HG03175 (cell line): ENCODE measurements around the gene COPG2.
"Not testable (repeated sequence)": the region's sequence is repeated elsewhere in the genome, so short reads cannot be mapped to it uniquely, and the experiment has no call there.

Source experiments
- ATAC-seq: cut with Tn5 transposase; IDR thresholded peaks from one replicate; pipeline ENCODE4 v1.9.1; 2021; ENCODE audit warnings: mild to moderate bottlenecking, moderate library complexity; ENCODE audit not compliant: unreplicated experiment

COPG2 gene, protein sequence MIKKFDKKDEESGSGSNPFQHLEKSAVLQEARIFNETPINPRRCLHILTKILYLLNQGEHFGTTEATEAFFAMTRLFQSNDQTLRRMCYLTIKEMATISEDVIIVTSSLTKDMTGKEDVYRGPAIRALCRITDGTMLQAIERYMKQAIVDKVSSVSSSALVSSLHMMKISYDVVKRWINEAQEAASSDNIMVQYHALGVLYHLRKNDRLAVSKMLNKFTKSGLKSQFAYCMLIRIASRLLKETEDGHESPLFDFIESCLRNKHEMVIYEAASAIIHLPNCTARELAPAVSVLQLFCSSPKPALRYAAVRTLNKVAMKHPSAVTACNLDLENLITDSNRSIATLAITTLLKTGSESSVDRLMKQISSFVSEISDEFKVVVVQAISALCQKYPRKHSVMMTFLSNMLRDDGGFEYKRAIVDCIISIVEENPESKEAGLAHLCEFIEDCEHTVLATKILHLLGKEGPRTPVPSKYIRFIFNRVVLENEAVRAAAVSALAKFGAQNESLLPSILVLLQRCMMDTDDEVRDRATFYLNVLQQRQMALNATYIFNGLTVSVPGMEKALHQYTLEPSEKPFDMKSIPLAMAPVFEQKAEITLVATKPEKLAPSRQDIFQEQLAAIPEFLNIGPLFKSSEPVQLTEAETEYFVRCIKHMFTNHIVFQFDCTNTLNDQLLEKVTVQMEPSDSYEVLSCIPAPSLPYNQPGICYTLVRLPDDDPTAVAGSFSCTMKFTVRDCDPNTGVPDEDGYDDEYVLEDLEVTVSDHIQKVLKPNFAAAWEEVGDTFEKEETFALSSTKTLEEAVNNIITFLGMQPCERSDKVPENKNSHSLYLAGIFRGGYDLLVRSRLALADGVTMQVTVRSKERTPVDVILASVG

DNA sequence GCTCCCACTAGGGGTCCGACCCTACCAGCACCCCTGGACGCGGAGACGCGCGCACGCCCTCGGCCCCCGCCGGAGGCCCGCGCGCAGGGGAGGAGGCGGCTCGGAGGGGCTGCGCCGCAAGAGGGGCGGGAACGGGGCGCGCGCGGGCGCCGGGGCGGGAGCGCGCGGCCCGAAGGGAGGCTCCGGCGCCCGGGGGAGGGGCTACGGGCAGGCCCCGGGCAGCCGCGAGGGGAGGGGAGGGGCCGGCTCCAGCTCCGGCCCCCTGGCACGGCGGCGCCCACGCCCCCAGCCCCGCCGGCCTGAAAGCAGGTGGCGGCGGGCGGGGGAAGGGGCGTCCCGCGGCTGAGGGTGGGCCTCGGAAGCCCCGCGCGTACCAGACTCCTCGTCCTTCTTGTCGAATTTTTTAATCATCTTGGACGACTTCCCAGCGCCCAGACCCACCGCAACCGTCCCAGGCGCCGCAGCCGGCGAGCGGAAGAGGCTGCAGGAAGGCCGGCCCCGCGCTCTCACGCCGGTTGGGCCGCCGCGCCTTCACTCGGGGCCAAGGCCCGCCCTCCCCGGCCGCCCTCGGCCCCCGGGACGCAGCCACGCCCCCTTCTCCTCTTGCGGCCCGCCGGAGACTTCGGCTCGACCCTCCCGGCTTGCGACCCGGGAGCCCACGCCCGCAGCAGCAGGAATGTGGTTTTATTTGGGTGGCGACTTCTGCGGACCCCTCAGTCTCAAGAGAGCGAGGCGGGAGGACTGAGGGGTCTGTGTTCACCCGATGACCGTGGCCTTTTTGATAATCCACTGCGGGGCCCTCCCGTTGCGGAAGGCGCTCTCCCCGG lies at the start of gene COPG2:
TSS of gene COPG2 (minus strand) at position 491 of the 827 bp plus-strand sequence. CDS start at position 411, 80 bp downstream.
- peak; percentile 94 for ATAC-seq

DNA sequence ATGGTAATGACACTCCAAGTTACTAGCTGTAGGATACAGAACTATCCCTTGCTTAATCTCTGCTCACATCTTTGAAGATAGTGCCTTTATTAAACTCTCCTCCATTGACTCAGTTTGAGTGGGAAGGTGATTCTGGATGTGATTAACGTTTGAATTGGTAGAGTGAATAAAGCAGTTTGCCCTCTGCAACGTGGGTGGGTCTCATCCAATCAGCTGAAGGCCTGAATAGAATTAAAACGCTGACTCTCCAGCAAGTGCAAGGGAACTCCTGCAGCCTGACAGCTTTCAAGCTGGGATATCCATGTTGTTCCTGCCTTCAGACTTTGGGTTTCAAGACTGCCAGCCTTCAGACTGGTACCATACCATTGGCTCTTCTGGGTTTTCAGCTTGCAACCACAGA lies 43.9 kb upstream of the COPG2 start:
- no peak for ATAC-seq

DNA sequence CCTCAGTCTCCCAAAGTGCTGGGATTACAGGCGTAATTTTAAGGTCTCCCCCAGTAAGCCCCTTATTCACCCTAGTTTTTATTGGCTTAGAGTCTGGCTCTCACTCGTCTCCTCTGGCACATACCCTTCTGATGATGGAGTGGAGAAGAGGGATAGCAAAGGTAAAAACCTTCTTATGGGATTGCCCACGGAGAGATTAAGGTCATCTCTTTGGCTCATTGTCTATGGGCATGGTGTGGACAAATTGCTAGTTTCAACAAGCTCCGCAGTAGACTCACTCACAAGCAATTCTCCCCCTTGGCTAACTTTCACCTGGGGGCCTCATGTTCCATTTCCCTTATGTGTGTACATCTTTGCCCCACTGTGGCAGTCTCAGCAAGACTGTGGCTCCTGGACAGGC lies 40.2 kb upstream of the COPG2 start:
- no peak for ATAC-seq

DNA sequence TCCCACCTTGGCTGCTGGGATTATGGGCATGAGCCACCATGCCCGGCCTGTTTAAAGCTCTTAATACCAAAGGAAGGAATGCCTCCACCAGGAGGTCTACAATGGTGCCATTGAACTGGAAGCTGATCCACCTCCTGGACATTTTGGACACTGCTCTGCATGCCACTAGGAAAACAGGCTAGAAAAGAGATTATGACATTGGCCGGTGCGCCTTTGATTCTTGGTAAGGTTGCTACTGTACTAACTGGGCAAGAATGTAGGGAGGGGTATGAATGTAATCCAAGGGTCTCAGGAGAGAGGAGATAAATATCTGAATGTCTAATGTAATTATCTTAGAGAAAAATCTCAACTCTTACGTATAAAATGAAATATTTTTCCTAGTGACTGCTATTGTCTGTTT lies 39.5 kb upstream of the COPG2 start:
- ATAC-seq = no peak

DNA sequence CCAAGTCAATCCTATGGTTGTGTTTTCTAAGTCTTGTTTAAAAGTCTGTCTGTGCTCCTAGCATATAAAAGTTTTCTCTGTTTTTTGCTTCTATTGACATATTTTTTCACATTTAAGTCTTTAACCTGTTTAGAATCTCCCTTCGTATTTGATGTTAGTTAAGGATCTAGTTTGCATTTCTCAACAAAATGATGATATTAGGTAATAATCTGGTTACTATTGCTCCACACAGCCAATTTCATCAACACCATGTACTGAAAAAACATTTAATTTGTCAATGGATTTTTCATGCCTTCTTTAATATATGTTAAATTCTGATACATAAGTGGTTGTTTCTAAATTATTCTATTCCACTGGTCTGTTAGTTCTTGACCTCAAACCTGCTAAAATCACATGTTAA lies 35.3 kb upstream of the COPG2 start:
- ATAC-seq = no peak

DNA sequence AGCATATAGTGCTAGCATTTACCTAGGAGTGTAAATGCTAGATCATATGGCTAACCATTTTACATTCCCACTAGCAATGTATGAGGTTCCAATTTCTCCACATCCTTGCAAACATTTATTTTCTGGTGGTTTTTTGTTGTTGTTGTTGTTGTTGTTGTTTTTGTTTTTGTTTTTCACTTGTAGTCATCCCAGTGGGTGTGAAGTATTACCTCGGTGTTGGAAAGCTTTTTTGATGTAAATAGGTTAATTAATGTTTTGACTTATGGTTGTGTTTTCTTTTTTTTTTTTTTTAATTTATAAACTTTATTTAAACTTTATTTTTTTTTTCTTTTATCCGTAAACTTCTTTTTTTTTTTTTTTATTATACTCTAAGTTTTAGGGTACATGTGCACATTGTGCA lies 33.1 kb upstream of the COPG2 start:
- no peak for ATAC-seq

DNA sequence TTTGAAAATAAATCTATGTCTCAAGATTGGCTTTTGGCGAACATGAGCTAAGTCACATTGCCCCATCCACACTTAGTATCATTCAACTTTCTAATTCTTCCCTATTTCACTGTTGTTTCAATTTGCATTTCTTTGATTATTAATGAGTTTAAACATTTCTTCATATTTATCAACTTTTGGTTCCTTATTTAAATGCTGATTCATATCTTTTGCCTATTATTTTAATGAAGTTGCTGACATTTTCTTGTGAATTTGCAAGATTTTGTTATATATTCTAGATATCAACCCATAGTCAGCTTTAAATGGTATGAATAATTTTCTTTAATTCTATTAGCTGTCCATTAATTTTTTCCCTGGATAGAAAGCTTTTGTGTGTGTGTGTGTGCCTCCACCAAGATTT lies 32.2 kb upstream of the COPG2 start:
- ATAC-seq = no peak

DNA sequence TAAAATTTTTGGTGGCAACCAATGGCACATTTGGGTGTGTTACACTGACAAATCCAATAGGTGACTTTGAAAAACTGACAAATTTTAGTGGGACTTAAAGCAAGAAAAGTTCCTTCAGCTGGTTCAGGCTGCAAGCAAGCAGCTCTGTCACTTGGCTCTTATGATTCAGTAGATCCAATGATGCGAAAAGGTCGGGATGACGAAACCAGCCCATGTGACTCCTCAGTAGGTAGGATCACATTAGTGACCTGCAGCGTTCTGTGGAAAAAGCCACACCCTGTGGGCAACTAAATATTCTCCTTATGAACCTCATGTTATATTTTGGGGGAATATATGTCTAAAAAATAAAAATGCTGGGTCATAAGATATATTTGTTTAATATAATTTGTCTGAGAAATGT lies 31.1 kb upstream of the COPG2 start:
- ATAC-seq = no peak

DNA sequence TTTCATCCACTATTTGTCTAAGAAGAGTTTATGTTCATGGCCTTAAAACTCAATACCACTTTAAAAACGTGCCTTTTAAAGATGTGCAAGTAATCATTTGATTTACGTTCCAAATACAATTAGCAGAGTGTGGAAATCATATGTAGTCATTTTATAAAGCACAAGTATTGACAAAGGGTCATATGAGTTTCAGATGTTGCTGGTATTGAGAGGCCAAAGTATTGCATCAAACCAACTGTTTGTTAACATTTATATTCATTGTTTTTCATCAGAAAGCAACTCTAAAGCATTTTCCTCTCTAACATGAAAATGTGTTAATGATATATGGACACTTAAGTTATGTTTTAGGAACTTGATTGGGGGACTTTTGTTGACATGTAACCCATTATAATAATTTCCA lies 29.3 kb upstream of the COPG2 start:
- no peak for ATAC-seq

DNA sequence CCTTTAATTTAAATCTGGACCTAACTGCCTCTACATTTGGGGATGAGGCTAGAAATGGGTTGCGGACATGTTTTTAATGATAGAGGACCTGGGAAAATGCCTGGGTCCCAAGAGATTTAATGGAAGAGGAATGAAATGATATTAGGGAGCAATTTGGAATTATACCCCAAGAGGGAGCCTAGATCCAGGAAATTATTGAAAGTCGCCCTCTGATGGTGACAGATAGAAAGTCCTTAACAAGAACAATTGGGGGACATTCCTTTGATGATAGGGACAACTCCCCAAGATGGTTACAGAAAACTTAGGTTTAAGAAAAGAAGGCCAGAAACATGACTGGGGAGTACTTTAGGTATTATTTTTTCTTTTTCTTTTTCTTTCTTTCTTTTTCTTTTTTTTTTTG lies 27.3 kb upstream of the COPG2 start:
- no peak for ATAC-seq

DNA sequence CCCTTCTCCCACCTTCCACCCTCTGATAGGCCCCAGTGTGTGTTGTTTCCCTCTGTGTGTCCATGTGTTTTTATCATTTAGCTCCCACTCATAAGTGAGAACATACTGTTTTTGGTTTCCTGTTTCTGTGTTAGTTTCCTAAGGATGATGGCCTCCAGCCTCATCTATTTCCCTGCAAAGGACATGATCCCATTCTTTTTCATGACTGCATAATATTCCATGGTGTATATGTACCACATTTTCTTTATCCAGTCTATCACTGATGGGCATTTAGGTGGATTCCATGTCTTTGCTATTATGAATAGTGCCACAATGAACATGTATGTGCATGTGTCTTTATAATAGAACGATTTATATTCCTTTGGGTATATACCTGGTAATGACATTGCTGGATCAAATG lies 23.8 kb upstream of the COPG2 start:
- ATAC-seq = not testable (repeated sequence)

DNA sequence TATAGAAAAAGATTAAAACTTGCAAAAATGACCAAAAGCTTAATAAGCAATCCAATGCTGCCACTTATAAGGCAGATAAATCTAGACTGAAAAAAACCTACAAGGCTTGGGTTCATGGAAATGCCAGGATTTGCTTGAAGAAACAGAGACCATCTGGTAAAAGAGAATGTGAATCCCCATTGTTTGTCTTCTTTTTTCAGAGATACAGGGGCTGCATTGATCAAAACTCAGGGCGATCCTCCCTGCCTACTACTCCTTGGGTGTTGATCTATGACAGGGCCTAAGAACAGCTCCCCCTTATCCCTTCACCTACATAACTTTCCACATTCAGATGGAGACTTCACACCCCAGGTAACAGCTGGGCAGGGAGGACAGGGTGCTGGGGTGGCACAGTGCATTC lies 21.1 kb upstream of the COPG2 start:
- no peak for ATAC-seq

DNA sequence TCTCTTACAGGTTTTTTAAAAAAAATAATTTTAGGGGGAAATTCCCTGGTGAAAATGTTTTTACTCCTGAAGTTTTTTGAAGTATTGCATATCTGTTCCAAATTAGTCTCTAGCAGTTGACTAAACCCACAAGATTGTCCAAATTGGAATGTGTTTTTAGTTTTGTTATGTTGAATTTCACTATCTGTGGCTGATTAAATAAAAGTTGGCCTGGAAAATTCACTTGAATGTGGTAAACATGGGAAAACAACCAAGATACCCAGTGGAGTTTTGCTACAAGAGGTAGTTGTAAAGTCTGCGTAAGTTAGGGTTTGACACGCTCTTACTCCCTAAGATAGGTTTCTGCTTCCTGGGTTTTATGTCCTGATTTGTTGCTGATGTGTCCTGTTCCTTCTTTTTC lies 14.5 kb upstream of the COPG2 start:
- no peak for ATAC-seq

DNA sequence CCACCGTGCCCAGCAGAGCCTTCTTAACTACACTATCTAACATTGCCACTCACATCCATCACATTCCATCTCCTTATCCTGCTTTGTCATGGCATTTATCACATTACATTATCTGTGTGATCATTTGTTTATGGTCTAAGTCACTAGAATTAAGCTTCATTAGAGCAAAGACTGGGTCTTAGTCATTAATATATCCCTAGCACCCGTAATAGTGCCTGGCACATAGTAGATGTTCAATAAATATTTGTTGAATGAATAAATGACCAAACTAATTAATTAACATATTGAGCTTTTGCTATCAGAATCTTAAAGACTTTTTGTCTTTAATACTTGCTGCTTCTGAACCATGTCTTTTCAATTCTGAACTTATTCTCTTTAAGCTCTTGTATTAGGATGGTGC lies 5.9 kb upstream of the COPG2 start:
- ATAC-seq = no peak

DNA sequence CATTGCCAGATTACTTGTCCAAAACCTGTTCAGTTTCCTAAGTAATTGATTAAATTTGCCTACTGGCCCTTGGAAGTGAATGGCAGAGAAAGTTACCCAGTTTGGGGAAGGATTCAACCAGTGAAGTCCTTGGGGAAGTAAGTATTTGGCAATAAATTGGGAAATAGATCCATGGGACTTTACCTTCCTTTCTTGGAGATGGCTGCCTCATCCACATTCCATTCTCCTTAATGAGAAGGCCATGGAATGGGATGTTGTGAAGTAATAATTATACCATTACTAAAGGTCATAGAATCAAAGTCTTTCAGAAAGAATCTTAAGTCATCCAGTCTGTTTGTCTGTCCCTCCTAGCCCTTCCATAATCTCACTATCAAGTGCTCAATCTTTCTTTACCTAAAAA lies 4.5 kb upstream of the COPG2 start:
- ATAC-seq = no peak

DNA sequence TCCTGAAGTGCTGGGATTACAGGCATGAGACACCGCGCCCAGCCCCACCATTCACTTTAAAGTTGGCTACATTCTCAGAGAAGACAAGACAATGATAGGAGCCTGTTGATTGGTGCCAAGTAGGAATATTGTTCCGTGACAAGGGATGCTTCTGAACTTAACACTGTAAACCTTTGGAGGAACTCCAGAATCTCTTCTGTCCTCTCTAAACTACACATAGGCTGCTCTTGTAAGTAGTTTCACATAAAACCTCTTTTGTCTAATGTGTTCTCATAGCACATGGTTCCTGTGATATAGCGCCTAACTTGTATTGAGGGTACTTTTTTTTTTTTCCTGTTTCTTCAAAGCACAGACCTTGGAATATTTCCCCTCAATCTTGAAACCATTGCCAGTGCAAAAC lies 3.6 kb upstream of the COPG2 start:
- ATAC-seq = no peak

DNA sequence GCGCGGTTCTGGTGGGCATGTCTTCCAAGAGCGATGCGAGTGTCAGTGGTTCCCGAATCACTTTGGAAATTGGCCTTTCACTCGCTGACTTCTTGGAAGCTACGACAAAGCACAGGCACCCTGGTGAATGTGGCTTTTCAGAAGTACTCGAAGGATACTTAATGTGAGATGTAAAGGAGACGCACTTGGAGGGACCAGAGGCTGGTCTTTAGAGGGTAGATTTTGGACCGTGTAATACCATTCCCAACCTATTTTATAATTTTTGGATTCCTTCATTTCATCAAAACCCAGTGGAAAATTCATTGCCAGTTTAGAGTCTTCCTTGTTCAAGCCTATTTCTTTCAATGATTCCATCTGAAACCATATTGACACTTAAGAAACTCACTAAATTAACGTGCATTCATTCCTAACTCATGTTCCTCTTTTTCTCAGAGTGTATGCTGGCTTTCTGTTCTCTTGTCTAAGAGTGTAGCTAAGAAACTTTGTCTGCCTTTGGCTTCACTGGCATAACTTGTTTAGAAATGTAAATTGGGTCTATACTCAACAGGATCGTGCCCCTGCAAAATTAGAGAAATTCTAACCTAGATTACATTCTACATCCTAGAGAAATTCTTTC lies 645 bp upstream of the COPG2 start:
- ATAC-seq = no peak

DNA sequence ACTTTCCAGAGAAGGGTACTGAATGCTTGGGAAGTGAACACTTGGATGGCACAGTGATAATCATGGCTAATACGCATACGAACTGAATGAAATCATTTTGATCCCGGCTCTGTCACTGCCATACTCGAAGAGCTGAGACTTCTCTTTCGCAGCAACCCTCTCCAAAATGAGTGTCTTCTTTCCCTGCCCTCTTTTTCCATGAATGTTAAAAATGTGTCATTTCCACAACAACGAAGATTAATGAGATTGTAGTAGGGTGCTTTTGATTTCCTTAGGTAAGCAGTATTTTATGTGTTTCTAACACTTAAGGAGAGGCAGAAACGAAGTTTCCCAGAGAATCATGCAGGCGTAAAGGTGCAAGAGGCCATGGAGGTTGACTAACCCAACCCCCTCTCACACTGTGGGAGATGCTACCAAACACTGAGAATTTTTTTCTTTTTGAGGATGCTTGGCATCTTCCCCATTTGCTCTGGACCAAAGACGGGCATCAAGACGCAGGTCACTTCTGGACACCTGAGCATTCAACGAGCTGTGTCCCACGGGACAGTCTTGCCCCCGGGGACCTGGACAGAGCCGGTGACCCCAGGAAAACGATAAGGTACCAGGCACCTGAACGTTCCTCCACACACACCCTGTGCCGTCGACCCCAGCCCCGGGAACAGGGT lies 823 bp downstream of the COPG2 start:
- no peak for ATAC-seq

DNA sequence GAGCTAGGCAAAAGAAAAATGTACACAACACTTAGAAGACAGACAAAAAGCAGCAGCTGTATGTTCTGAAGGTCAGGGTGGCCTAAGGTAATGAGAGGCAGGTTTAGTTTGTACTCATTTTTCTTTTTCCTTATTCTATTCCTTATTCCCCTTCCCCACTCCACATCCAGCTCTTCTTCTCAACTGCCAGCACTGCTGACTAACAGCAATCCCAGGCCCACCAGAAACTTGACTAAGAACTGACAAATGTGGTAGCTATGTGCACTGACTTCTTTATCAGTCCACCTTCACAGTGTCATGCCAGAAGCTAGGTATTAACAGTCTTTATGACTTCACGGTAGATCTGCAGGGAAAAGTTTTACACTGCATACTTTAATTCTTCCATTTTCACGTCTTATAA lies 6.1 kb downstream of the COPG2 start:
- no peak for ATAC-seq

DNA sequence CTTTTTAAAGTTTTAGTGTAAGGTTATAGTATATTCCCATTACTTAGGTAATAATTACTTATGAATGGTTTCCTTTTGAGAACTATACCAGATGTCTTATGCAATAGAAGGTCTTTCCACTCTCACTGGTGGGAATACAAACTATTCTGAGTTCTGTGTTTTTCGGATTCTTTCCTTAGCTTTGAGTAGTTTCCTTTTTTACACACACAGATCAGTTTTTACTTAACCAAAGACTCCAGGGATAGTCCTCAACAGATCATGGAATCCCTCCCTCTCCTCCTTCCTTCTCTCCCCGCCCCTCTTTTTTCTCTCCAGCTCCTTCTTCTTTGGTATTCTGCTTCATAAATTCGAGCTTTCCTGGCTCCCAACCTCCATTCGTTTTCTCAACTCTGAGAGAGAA lies 13.3 kb downstream of the COPG2 start:
- ATAC-seq = no peak
